Measurements from ENCODE around the gene CDIP1. TPM values are rescaled to one million over a fixed set of nuclear protein-coding genes. Genes with fewer than 3 reads are reported as not detected.
A peak's percentile ranks its signal among the peaks of the same experiment; 100 is the strongest.

CDIP1 gene
- total RNA-seq, 3 donors from 2014 or later, result 16.9 to 23.5 (median 19.6) TPM

DNA sequence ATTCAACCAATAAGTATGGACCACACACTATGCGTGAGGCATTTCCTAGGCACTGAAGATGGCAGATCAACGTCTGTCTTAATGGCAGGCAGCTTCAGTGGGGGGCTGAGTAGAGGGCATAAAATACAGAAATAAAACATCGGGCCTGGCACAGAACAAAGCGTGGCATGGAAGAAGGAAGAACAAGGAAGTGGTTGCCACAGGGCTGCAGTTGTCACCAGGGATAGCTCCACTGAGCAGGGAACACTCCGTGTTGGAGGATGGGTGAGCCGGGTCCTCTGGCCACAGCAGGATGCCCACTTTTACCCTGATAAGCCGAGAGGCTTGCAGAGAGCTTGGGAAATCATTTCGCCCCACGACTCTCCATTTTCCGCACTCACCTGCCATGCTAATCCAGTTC is 6.3 kb downstream of the CDIP1 start:
- Histone ChIP-seq H3K4me3 (no peak overlapping the region), H3K36me3 (ENCODE audit: low read depth) (no peaks in the 10 kb centered on the region), H3K9me3 (no peaks in the 10 kb centered on the region), H3K4me1 (ENCODE audit: low read depth) (no peaks in the 10 kb centered on the region)
- intact Hi-C loops (cut with DNase I, micrococcal nuclease), result no loop called here
- no peak for DNase-seq
- TF ChIP-seq, protein P1, sequence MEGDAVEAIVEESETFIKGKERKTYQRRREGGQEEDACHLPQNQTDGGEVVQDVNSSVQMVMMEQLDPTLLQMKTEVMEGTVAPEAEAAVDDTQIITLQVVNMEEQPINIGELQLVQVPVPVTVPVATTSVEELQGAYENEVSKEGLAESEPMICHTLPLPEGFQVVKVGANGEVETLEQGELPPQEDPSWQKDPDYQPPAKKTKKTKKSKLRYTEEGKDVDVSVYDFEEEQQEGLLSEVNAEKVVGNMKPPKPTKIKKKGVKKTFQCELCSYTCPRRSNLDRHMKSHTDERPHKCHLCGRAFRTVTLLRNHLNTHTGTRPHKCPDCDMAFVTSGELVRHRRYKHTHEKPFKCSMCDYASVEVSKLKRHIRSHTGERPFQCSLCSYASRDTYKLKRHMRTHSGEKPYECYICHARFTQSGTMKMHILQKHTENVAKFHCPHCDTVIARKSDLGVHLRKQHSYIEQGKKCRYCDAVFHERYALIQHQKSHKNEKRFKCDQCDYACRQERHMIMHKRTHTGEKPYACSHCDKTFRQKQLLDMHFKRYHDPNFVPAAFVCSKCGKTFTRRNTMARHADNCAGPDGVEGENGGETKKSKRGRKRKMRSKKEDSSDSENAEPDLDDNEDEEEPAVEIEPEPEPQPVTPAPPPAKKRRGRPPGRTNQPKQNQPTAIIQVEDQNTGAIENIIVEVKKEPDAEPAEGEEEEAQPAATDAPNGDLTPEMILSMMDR (IDR thresholded peaks at IDR 0.05), result no peak
- ATAC-seq, result no peak

DNA sequence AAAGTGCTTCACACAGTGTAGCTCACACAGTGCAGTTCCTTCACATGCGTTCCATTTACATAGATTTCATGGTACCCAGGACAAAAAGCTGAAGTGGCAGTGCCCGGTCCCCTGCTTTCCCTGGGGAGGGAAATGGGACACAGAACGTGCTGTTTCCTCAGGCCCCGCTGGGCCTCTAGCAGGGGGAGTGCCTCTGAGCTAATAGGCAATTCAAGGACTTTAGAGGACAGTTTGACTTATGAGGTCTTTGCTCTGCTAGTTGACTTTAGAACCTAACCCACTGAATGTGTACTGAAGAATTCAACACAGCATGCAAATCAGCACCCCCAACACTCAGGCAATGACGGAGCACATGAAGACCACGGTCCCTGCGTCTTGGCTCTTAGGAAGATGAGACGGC is 6.8 kb downstream of the CDIP1 start:
- H3K4me3 ChIP-seq, result no peak overlapping the region
- TF ChIP-seq, protein P1 (IDR thresholded peaks at IDR 0.05), result no peak
- no peaks in the 10 kb centered on the region for H3K9me3 ChIP-seq
- no peaks in the 10 kb centered on the region for H3K36me3 ChIP-seq (ENCODE audit: low read depth)
- ATAC-seq, result no peak
- DNase-seq, result no peak
- intact Hi-C loops (cut with DNase I, micrococcal nuclease), result no loop called here
- H3K4me1 ChIP-seq (ENCODE audit: low read depth), result no peaks in the 10 kb centered on the region

DNA sequence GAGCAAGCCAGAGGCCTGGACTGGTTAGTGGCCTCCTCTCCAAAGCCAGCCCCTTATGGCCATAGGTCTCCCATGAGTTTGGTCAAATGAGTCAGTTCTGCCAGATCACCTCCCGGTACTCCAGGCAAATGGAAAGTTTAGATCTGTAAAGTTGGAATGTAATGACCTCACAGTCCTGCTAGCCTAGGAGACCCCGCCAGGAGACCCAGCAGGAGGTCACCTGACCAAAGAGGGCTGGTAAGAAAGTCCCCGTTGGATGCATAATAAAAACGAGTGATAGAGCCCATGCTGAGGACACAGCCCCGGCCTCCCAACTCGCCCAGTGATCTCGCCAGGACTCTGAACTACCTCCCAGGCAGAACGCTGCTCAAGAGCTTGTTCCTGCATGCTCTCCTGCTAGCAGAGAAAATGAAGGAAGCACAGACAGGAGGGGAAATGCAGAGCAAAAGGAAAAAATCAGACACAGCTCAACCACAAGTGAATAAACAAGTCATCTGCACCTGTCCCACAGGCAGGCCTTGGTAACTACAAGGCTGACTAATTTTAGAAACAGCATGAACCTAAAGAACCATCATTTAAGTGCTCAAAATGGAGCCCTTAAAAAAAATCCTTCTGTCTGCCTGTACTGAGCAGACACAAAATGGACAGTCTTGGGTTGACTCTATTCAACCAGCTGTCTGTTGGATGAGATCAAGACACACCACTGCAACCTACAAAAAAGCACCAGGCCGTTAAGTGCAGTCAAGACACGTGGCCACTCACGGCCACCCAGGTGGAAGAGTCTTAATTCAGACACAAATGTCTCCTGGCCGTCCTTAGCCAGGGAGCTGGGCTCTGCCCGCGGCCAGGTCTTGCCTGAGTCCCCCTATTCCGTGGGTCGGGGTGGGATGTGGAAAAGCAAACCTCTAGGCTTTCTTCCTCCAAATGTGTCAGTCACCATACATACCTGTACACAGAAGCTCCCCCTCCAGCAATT is 9.2 kb downstream of the CDIP1 start:
- H3K4me1 ChIP-seq (ENCODE audit: low read depth), result no peaks in the 10 kb centered on the region
- H3K36me3 ChIP-seq (ENCODE audit: low read depth), result no peaks in the 10 kb centered on the region
- no peak overlapping the region for H3K4me3 ChIP-seq
- no peak for DNase-seq
- peak; percentile 38 for ATAC-seq
- TF ChIP-seq, protein P1 (IDR thresholded peaks at IDR 0.05), result no peak
- H3K9me3 ChIP-seq, result no peaks in the 10 kb centered on the region
- intact Hi-C loops (cut with DNase I, micrococcal nuclease), result no loop called here

DNA sequence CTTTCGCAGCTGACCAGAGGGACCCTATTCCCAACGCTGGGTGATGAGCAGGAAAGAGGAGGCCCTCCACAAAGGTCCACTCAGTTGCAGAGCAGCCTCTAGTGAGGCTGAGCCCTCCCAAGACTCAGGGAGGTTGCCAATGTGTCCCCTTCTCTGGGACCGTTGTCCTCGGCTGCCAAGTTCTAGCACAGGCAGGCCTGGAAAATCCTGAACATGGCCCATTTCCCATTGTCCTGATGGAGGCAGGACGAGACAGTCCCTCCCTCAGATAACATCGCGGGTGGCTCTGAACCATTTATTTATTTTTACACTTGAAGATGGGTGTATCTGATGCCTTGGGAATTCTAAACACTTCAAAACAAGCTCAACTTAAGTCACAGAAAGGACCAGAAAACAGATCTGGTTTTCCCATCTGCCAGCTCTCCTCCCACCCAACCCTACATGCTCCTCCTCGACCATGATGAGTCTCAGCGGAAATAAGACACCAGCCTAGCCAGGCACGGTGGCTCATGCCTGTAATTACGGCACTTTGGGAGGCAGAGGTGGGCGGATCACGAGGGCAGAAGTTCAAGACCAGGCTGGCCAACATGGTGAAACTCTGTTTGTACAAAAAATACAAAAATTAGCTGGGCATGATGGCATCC is 12.8 kb downstream of the CDIP1 start:
- Histone ChIP-seq H3K4me1 (ENCODE audit: low read depth) (no peaks in the 10 kb centered on the region), H3K4me3 (no peak overlapping the region), H3K36me3 (ENCODE audit: low read depth) (no peaks in the 10 kb centered on the region), H3K9me3 (no peaks in the 10 kb centered on the region)
- TF ChIP-seq, protein P1 (IDR thresholded peaks at IDR 0.05), result no peak
- intact Hi-C loops (cut with DNase I, micrococcal nuclease), result no loop called here
- no peak for ATAC-seq
- peak in 1 of 3 donors; percentile 25 for DNase-seq

DNA sequence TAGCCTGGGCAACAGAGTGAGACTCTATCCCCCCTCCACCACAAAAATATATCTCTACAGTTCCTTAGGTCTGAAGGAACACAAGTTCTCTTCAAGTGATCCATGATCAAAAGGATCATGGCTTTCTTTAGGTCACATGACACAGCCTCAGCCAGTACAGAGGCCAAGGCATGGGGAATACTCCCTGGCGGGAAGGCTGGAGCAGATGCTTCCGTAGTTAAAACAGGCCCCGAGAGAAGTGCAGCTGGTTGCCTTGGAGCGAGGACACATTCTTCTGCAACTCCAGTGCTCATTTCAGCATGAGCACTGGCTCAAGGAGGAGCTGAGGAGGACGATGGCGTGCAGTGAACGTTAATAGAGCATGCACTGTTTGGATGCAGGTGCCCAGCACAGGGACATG is 13.5 kb downstream of the CDIP1 start:
- Histone ChIP-seq H3K4me1 (ENCODE audit: low read depth) (no peaks in the 10 kb centered on the region), H3K36me3 (ENCODE audit: low read depth) (no peaks in the 10 kb centered on the region), H3K4me3 (no peak overlapping the region), H3K9me3 (no peaks in the 10 kb centered on the region)
- DNase-seq, result peak in 1 of 3 donors; percentile 12
- peak; percentile 11 for ATAC-seq
- intact Hi-C loops (cut with DNase I, micrococcal nuclease), result no loop called here
- TF ChIP-seq, protein P1 (IDR thresholded peaks at IDR 0.05), result no peak
